Spleen (tissue), 11 donors: Measurements from ENCODE around the gene WHRN. TPM values are rescaled to one million over a fixed set of nuclear protein-coding genes. Genes with fewer than 3 reads are reported as not detected.
A peak's percentile ranks its signal among the peaks of the same experiment; 100 is the strongest.

Source experiments
- DNase-seq: peaks from one replicate; pipeline ENCODE4 v3.0.0-alpha.2; 2020
- H3K27ac ChIP-seq, 8 donors: fragments of 200-600 bp; sonication (generic) in 7 of 8; 1 replicate in 4 of 8; 2 replicates in 4 of 8; pipeline versions ENCODE4 v1.5.0 to v1.8.0; 2016 to 2021; ENCODE audit warnings: inconsistent platforms in 4 of 8, mild to moderate bottlenecking in 4 of 8, moderate library complexity in 1 of 8
- H3K27me3 ChIP-seq, 7 donors: fragments of 200-600 bp; sonication (generic) in 6 of 7; replicated peaks in 1 of 7; 1 replicate in 4 of 7; 2 replicates in 3 of 7; pipeline versions ENCODE4 v1.5.0 to v1.8.0; 2016 to 2021; ENCODE audit warnings: inconsistent platforms in 3 of 7, mild to moderate bottlenecking in 1 of 7
- H3K36me3 ChIP-seq, 6 donors: fragments of 200-600 bp; sonication (generic) in 5 of 6; 1 replicate in 4 of 6; 2 replicates in 2 of 6; pipeline versions ENCODE4 v1.5.0 to v1.8.0; 2016 to 2021; ENCODE audit warnings: inconsistent platforms in 2 of 6
- H3K4me1 ChIP-seq, 6 donors: fragments of 200-600 bp; sonication (generic) in 5 of 6; 1 replicate in 3 of 6; 2 replicates in 3 of 6; pipeline versions ENCODE4 v1.5.0 to v1.8.0; 2016 to 2021; ENCODE audit warnings: inconsistent platforms in 3 of 6
- H3K4me3 ChIP-seq, 8 donors: fragments of 200-600 bp; sonication (generic) in 7 of 8; 1 replicate in 4 of 8; 2 replicates in 4 of 8; pipeline versions ENCODE4 v1.5.0 to v1.8.0; 2016 to 2021; ENCODE audit warnings: inconsistent platforms in 4 of 8, mild to moderate bottlenecking in 4 of 8, moderate library complexity in 2 of 8
- H3K9me3 ChIP-seq, 8 donors: fragments of 200-600 bp; sonication (generic) in 7 of 8; 1 replicate in 4 of 8; 2 replicates in 4 of 8; pipeline versions ENCODE4 v1.5.0 to v1.8.0; 2016 to 2021; ENCODE audit warnings: inconsistent platforms in 4 of 8
- POLR2A ChIP-seq, 3 donors: fragments of 450-650 bp; IDR thresholded peaks; one replicate each; pipeline ENCODE4 v1.5.1; 2017; ENCODE audit warnings: antibody characterized with exemption in 3 of 3, mild to moderate bottlenecking in 1 of 3
- POLR2AphosphoS5 ChIP-seq, 3 donors: sonication (generic); formaldehyde crosslinking; IDR thresholded peaks; one replicate each; pipeline ENCODE4 v1.5.1; 2017; ENCODE audit warnings: antibody characterized with exemption in 3 of 3
- WGBS, 5 donors: extraction: QIAGEN DNeasy Blood & Tissue Kit in 3 of 5; methylation state at CpG; one replicate each; pipeline versions ENCODE4 v1.1.5 to v1.1.7; 2013 to 2018; 5-methylcytosine and 5-hydroxymethylcytosine counted together
- intact Hi-C: fragments of 100-400 bp; cut with DNase I; formaldehyde crosslinking; loops from one replicate; pipeline ENCODE4 v1.15.0; 2023; ENCODE audit warnings: low total_unique reads
- polyA plus RNA-seq, 3 donors: library from polyadenylated mRNA; stranded (reverse); fragments of 200-250 nt; gene quantifications; one replicate each; pipeline ENCODE4 v1.2.1, GENCODE V29; 2013
- total RNA-seq, 7 donors: library from RNA; depleted of rRNA in 3 of 7; stranded (reverse); fragments of >200 nt in 3 of 7; fragmentation: NEBNext Ultra II Directional in 4 of 7; extraction: Animal tissue kit (Norgen Biotek cat#: 25700) in 4 of 7; gene quantifications; one replicate each; pipeline versions ENCODE4 v1.1.0 to v1.2.1, GENCODE V29; 2016 to 2021
- TF ChIP-seq, protein P1 (sequence below), 11 experiments: fragments of 200-600 bp in 7 of 11; fragments of 450-650 bp in 4 of 11; sonication (generic) in 4 of 11; IDR thresholded peaks in 8 of 11; conservative IDR thresholded peaks in 3 of 11; 1 replicate in 7 of 11; 2 replicates in 4 of 11; pipeline versions ENCODE4 v1.4.0 to v1.8.0; 2016 to 2021; ENCODE audit warnings: antibody characterized with exemption in 11 of 11, inconsistent platforms in 4 of 11, mild to moderate bottlenecking in 1 of 11
- donor health status: healthy with polysubstance abuse.
- donor health status: DM: no; HTN: no; CAD: no; lungs with moderate emphysema.
- donor health status: DM: no; HTN: no; CAD: no.
- donor health status: Bipolar disorder and iron deficiency.
- donor health status: healthy.
- donor health status: DM: no; HTN: no; CAD: no.
- donor health status: DM: yes; HTN: yes; CAD: no.

Gene WHRN
- total and polyA plus RNA-seq, 10 donors, result 3.7 to 51.6 (median 26.8) TPM

GRCh38 chr9:114493521-114494184 is 11.6 kb downstream of the WHRN start:
- no peak for DNase-seq
- Histone ChIP-seq H3K9me3 (no peaks in the 10 kb centered on the region), H3K4me3 (no peak overlapping the region), H3K4me1 (peaks cover 0 to 37% (median 16%) of the 10 kb centered on the region in 6 donors), H3K36me3 (no peaks in the 10 kb centered on the region), H3K27ac (peak overlapping the region in 7 of 8 donors; percentile 46 to 81 (median 72)), H3K27me3 (no peaks in the 10 kb centered on the region)
- intact Hi-C loops, result no loop called here
- TF ChIP-seq, protein P1, sequence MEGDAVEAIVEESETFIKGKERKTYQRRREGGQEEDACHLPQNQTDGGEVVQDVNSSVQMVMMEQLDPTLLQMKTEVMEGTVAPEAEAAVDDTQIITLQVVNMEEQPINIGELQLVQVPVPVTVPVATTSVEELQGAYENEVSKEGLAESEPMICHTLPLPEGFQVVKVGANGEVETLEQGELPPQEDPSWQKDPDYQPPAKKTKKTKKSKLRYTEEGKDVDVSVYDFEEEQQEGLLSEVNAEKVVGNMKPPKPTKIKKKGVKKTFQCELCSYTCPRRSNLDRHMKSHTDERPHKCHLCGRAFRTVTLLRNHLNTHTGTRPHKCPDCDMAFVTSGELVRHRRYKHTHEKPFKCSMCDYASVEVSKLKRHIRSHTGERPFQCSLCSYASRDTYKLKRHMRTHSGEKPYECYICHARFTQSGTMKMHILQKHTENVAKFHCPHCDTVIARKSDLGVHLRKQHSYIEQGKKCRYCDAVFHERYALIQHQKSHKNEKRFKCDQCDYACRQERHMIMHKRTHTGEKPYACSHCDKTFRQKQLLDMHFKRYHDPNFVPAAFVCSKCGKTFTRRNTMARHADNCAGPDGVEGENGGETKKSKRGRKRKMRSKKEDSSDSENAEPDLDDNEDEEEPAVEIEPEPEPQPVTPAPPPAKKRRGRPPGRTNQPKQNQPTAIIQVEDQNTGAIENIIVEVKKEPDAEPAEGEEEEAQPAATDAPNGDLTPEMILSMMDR (IDR thresholded peaks at IDR 0.05 in 8 of 11, conservative IDR thresholded peaks at IDR 0.05 in 3 of 11), result no peak
- peak in 2 of 3 donors; percentile 41 to 63 for TF ChIP-seq POLR2AphosphoS5 (IDR thresholded peaks at IDR 0.05)
- WGBS, 5 donors, result 62 to 76% (median 70%) methylated on average over 6 to 8 of the region's 8 CpGs

DNA sequence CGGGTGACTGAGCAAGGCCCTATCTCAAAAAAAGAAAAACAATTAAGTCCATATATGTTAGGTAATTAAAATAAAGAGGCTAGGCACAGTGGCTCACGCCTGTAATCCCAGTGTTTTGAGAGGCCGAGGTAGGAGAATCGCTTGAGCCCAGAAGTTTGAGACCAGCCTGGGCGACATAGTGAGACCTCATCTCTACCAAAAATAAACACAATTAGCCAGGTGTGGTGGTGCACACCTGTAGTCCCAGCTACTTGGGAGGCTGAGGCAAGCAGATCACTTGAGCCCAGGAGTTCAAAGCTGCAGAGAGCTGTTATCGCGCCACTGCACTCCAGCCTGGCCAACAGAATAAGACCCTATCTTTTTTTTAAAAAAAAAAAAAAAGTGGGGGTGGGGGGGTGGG is 12.3 kb downstream of the WHRN start:
- no peaks in the 10 kb centered on the region for H3K36me3 ChIP-seq
- peaks cover 0 to 38% (median 16%) of the 10 kb centered on the region in 6 donors for H3K4me1 ChIP-seq
- intact Hi-C loops, result no loop called here
- peak overlapping the region in 7 of 8 donors; percentile 22 to 81 (median 64) for H3K27ac ChIP-seq
- TF ChIP-seq POLR2A (IDR thresholded peaks at IDR 0.05) (no peak), POLR2AphosphoS5 (IDR thresholded peaks at IDR 0.05) (no peak)
- TF ChIP-seq, protein P1 (IDR thresholded peaks at IDR 0.05 in 8 of 11, conservative IDR thresholded peaks at IDR 0.05 in 3 of 11), result no peak
- no peaks in the 10 kb centered on the region for H3K27me3 ChIP-seq
- 81 to 93% (median 88%) methylated on average over 7 of the region's 7 CpGs for WGBS, 5 donors
- no peak overlapping the region for H3K4me3 ChIP-seq
- no peaks in the 10 kb centered on the region for H3K9me3 ChIP-seq
- peak; percentile 35 for DNase-seq

DNA sequence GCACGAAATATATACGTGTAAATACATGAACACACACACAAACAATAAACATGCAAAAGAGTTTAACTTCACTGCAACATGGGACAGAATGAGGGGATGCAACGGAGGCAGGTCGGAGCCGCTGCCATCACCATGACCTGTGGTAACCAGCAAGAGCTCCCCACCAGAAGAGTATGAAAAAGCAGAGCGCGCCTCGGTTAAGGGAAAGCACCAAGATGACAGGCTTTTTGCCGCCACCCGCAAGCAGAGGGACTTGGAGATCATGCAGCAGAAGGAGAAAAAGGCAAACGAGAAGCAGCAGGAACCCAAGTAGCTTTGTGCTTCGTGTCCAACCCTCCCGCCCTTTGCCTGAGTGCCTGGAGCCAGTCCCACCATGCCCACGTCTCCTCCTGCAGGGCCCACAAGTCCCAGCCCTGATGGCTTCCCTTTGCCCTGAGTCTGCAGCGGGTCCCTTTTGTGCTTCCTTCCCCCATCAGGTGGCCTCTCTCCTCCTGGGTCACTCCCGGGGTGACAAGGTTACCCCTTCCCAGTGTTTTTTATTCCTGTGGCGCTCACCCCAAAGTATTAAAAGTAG is 13.8 kb downstream of the WHRN start:
- Histone ChIP-seq H3K36me3 (no peaks in the 10 kb centered on the region), H3K27ac (peak overlapping the region in 3 of 8 donors; percentile 72 to 81 (median 75)), H3K9me3 (no peaks in the 10 kb centered on the region), H3K4me3 (no peak overlapping the region), H3K27me3 (no peaks in the 10 kb centered on the region), H3K4me1 (peaks cover 0 to 36% (median 13%) of the 10 kb centered on the region in 6 donors)
- 76 to 79% (median 76%) methylated on average over 15 to 17 of the region's 17 CpGs for WGBS, 5 donors
- no peak for DNase-seq
- intact Hi-C loops, result no loop called here
- TF ChIP-seq, protein P1 (IDR thresholded peaks at IDR 0.05 in 8 of 11, conservative IDR thresholded peaks at IDR 0.05 in 3 of 11), result no peak
- TF ChIP-seq POLR2A (IDR thresholded peaks at IDR 0.05), result no peak
- no peak for TF ChIP-seq POLR2AphosphoS5 (IDR thresholded peaks at IDR 0.05)

DNA sequence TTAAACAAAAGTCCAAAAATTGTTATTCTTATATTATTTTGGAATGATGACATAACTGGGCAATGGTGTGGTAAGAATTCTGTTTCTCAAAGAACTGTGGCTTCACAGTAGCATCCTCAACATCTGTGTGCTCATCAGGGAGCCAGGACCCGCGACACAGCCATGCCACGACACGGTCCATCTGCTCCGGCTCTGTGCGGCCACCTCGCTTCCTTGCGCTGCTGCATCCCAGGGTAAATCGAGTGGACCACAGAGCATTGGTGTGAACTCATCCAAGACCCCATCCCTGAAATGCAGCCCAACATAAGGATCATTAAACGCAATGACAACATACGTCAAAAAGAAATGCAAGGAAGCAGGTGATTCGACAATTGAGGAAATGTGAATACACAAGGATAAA is 15.3 kb downstream of the WHRN start:
- H3K27me3 ChIP-seq, result no peaks in the 10 kb centered on the region
- no peaks in the 10 kb centered on the region for H3K9me3 ChIP-seq
- TF ChIP-seq POLR2AphosphoS5 (IDR thresholded peaks at IDR 0.05), result no peak
- no peak for TF ChIP-seq POLR2A (IDR thresholded peaks at IDR 0.05)
- TF ChIP-seq, protein P1 (IDR thresholded peaks at IDR 0.05 in 8 of 11, conservative IDR thresholded peaks at IDR 0.05 in 3 of 11), result no peak
- no peak overlapping the region for H3K27ac ChIP-seq
- no peak for DNase-seq
- H3K36me3 ChIP-seq, result no peaks in the 10 kb centered on the region
- H3K4me3 ChIP-seq, result no peak overlapping the region
- 88 to 95% (median 91%) methylated on average over 12 of the region's 12 CpGs for WGBS, 5 donors
- peaks cover 4 to 48% (median 17%) of the 10 kb centered on the region in 6 donors for H3K4me1 ChIP-seq
- intact Hi-C loops, result no loop called here
